Glutamatergic neuron (in vitro differentiated cells): ENCODE data around the gene TLR5. TPM values are rescaled to one million over a fixed set of nuclear protein-coding genes. Genes with fewer than 3 reads are reported as not detected.

Source experiments
- DNase-seq: peaks from one replicate; pipeline ENCODE4 v3.0.0; 2022
- H3K27ac Mint-ChIP-seq: one replicate; pipeline ENCODE4 v1.8.0; 2020; ENCODE audit warnings: mild to moderate bottlenecking, mixed read lengths, inconsistent platforms; ENCODE audit not compliant: unreplicated experiment
- H3K27me3 Mint-ChIP-seq: one replicate; pipeline ENCODE4 v1.8.0; 2020; ENCODE audit warnings: mild to moderate bottlenecking, moderate library complexity, mixed read lengths, inconsistent platforms; ENCODE audit not compliant: unreplicated experiment
- H3K36me3 Mint-ChIP-seq: one replicate; pipeline ENCODE4 v1.8.0; 2020; ENCODE audit warnings: mild to moderate bottlenecking, mixed read lengths, inconsistent platforms; ENCODE audit not compliant: unreplicated experiment
- H3K4me1 Mint-ChIP-seq: one replicate; pipeline ENCODE4 v1.8.0; 2020; ENCODE audit warnings: mild to moderate bottlenecking, low read depth, mixed read lengths, inconsistent platforms; ENCODE audit not compliant: unreplicated experiment
- H3K4me3 Mint-ChIP-seq: one replicate; pipeline ENCODE4 v1.8.0; 2020; ENCODE audit warnings: mild to moderate bottlenecking, mixed read lengths, inconsistent platforms; ENCODE audit not compliant: unreplicated experiment
- H3K9me3 Mint-ChIP-seq: one replicate; pipeline ENCODE4 v1.8.0; 2020; ENCODE audit warnings: mild to moderate bottlenecking, moderate library complexity, mixed read lengths, inconsistent platforms; ENCODE audit not compliant: unreplicated experiment
- total RNA-seq: library from RNA; stranded (reverse); fragmentation: NEBNext Ultra II Directional; extraction: Animal tissue kit (Norgen Biotek cat#: 25700); gene quantifications from one replicate; pipeline ENCODE4 v1.2.1, GENCODE V29; 2021; ENCODE audit not compliant: unreplicated experiment
- TF ChIP-seq, protein P1 (sequence below): fragments of 200-600 bp; sonication (generic); IDR thresholded peaks from one replicate; pipeline ENCODE4 v1.5.0; 2021; ENCODE audit not compliant: partially characterized antibody, unreplicated experiment

Gene TLR5
- total RNA-seq, 1 donor from 2014 or later: not detected

GRCh38 chr1:223118418-223118817, 24.6 kb downstream of the TLR5 start:
- Mint-ChIP-seq H3K27me3 (peaks cover 4% of the 10 kb centered on the region), H3K27ac (no peak overlapping the region), H3K4me1 (no peaks in the 10 kb centered on the region), H3K9me3 (peaks cover 2% of the 10 kb centered on the region), H3K36me3 (no peaks in the 10 kb centered on the region), H3K4me3 (no peak overlapping the region)
- TF ChIP-seq, protein P1, sequence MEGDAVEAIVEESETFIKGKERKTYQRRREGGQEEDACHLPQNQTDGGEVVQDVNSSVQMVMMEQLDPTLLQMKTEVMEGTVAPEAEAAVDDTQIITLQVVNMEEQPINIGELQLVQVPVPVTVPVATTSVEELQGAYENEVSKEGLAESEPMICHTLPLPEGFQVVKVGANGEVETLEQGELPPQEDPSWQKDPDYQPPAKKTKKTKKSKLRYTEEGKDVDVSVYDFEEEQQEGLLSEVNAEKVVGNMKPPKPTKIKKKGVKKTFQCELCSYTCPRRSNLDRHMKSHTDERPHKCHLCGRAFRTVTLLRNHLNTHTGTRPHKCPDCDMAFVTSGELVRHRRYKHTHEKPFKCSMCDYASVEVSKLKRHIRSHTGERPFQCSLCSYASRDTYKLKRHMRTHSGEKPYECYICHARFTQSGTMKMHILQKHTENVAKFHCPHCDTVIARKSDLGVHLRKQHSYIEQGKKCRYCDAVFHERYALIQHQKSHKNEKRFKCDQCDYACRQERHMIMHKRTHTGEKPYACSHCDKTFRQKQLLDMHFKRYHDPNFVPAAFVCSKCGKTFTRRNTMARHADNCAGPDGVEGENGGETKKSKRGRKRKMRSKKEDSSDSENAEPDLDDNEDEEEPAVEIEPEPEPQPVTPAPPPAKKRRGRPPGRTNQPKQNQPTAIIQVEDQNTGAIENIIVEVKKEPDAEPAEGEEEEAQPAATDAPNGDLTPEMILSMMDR: no peak
- no peak for DNase-seq

DNA sequence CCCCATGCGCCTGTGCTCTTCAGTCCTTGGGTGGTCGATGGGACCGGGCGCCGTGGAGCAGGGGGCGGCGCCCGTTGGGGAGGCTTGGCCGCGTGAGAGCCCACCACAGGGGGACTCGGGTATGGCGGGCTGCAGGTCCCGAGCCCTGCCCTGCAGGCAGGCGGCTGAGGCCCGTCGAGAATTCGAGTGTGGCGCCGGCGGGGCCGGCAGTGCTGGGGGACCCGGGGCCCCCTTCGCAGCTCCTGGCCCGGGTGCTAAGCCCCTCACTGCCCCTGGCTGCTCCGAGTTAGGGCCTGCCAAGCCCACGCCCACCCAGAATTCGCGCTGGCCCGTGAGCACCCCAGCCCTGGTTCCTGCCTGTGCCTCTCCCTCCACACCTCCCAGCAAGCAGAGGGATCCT, 26.1 kb downstream of the TLR5 start:
- Mint-ChIP-seq H3K9me3 (peaks cover 2% of the 10 kb centered on the region), H3K4me1 (no peaks in the 10 kb centered on the region), H3K36me3 (no peaks in the 10 kb centered on the region), H3K27ac (no peak overlapping the region), H3K27me3 (peaks cover 2% of the 10 kb centered on the region), H3K4me3 (no peak overlapping the region)
- no peak for DNase-seq
- TF ChIP-seq, protein P1: no peak

GRCh38 chr1:223114871-223115270, 28.2 kb downstream of the TLR5 start:
- peaks cover 2% of the 10 kb centered on the region for H3K9me3 Mint-ChIP-seq
- peaks cover 2% of the 10 kb centered on the region for H3K27me3 Mint-ChIP-seq
- no peak overlapping the region for H3K4me3 Mint-ChIP-seq
- H3K4me1 Mint-ChIP-seq: no peaks in the 10 kb centered on the region
- H3K36me3 Mint-ChIP-seq: no peaks in the 10 kb centered on the region
- TF ChIP-seq, protein P1: no peak
- H3K27ac Mint-ChIP-seq: no peak overlapping the region
- DNase-seq: no peak

DNA sequence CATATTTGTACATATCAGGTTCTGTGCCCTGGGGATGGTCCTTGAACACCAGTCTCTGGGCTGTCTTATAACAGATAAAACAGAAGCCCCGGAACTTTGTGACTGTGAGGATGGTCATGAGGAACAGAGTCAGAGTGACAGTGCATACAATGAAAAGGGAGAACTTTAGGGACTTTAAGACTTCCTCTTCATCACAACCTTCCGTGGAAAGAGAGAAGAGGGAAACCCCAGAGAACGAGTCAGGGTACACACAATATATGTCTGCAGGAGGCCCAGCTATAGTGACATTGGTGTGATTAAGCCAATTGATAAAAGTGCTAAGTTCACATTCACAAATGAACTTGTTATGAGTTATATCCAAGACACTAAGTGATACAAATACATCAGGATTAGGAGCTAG, 32.1 kb downstream of the TLR5 start:
- Mint-ChIP-seq H3K4me3 (no peak overlapping the region), H3K27ac (no peak overlapping the region), H3K9me3 (peaks cover 4% of the 10 kb centered on the region), H3K4me1 (no peaks in the 10 kb centered on the region), H3K27me3 (peaks cover 5% of the 10 kb centered on the region), H3K36me3 (no peaks in the 10 kb centered on the region)
- TF ChIP-seq, protein P1: no peak
- DNase-seq: no peak

DNA sequence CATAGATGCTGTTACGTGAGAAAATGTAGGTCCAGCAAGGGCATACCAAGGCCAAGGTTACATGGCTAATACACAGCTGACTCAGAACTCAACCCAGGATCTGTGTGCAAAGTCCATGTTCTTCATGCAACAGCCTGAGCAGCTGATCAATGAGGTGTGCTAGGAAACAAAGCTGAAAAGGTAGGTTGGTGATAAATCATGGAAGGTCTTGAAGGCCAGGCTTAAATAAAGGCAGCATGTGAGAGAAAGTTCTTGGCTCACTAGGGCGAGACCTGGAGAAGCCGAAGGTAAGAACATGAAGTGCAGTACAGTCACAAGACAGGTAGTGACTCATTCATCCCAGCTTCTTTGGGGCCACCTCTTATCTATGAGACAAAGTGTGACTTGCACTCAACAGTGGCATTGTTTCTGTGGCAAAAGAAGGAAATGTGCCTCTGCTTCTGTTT, 33.4 kb downstream of the TLR5 start:
- Mint-ChIP-seq H3K4me1 (no peaks in the 10 kb centered on the region), H3K36me3 (no peaks in the 10 kb centered on the region), H3K9me3 (peaks cover 2% of the 10 kb centered on the region), H3K27ac (no peak overlapping the region), H3K4me3 (no peak overlapping the region), H3K27me3 (peaks cover 5% of the 10 kb centered on the region)
- TF ChIP-seq, protein P1: no peak
- DNase-seq: no peak
